Measurements from ENCODE around the gene YWHAE. TPM values are rescaled to one million over a fixed set of nuclear protein-coding genes. Genes with fewer than 3 reads are reported as not detected.

YWHAE gene
- total RNA-seq, 2 experiments from 2014 or later, result 267 to 646 TPM

DNA sequence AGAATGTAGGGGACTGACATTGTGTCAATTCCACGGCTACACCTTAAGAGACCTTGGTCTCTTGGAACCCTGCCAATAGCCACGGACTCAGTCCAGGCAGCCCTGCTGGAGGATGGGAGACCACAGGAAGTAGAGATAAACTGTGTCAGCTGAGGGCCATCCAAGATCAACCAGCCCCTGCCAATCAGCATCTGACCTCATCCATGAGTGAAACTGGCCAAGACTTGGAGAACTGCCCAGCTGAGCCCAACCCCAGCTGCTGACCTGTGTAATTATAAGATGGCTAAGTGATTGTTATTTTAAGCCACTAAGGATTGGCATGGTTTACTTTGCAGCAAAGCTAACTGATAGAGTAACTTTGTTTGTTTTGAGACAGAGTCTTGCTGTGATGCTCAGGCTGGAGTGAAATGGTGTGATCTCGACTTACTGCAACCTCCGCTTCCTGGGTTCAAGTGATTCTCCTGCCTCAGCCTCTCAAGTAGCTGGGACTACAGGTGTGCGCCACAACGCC lies 13.3 kb upstream of the YWHAE start:
- peaks cover 11% of the 10 kb centered on the region; the same call in 1 of the 2 replicates for H3K36me3 ChIP-seq (ENCODE audit: insufficient read depth, low read length)
- H2AFZ ChIP-seq (ENCODE audit: low read length), result no peak overlapping the region
- no peaks in the 10 kb centered on the region for H3K79me2 ChIP-seq (ENCODE audit: insufficient read depth, low read depth, low read length)
- CTCF ChIA-PET (ENCODE audit: unreplicated experiment), result no interaction called here
- intact Hi-C loops (cut with micrococcal nuclease; ENCODE audit: unreplicated experiment), result no loop called here
- no TSS peak for BruUV-seq (replicated peaks)
- no peaks in the 10 kb centered on the region for H3K9me2 ChIP-seq (ENCODE audit: insufficient read depth, low read length)
- no peak overlapping the region for H3K27ac ChIP-seq (ENCODE audit: low read depth, low read length, poor library complexity, severe bottlenecking)
- H3K4me3 ChIP-seq (ENCODE audit: low read depth, low read length, poor library complexity, severe bottlenecking), result no peak overlapping the region
- no peak for DNase-seq (ENCODE audit: low spot score)
- no peaks in the 10 kb centered on the region for H3K4me1 ChIP-seq (ENCODE audit: insufficient read depth, low read length, poor library complexity, severe bottlenecking)
- no peak for TF ChIP-seq EZH2phosphoT487 (IDR thresholded peaks at IDR 0.05; ENCODE audit: borderline replicate concordance, low read depth, low read length)
- TF ChIP-seq CTCF (conservative IDR thresholded peaks at IDR 0.05; ENCODE audit: low read length), result no peak
- H3K9me3 ChIP-seq (ENCODE audit: low read length), result no peaks in the 10 kb centered on the region
- H3K4me2 ChIP-seq (ENCODE audit: low read length), result no peak overlapping the region
- no peaks in the 10 kb centered on the region for H4K20me1 ChIP-seq (ENCODE audit: insufficient read depth, low read length)
- POLR2A ChIA-PET, result interaction anchor here (0.6 to 1.3 kb wide), 3 partner anchors 21 to 28 kb away, joined by 3 to 4 read pairs (median 4); no protein-coding TSS in a partner anchor

DNA sequence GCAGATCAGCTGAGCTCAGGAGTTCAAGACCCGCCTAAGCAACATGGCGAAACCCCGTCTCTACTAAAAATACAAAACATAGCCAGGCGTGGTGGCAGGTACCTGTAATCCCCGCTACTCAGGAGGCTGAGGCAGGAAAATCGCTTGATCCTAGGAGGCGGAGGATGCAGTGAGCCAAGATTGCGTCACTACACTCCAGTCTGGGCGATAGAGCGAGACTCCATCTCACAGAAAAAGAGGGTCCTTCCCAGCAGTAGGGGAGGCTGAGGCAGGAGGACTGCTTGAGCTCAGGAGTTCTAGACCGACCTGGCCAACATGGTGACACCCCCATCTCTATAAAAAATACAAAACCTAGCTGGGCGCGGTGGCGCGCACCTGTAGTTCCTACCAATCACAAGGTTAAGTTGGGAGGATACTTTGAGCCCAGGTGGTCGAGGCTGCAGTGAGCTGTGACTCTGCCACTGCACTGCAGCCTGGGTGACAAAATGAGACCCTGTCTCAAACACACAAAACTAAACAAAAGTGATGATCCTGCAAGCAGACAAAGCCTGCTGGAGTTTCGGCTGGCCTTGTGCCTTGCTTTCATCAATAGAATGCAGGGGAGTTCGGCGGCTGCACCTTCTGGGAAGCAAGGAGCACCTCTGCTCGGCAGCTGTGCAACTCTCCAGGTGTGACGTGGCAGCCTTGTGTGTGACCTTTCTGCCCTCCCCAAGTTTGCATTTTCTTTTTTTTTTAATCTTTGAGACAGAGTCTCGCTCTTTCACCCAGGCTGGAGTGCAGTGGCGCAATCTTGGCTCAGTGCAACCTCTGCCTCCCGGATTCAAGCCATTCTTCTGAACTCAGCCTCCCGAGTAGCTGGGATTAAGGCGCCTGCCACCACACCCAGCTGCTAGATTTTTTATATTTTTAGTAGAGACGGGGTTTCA lies 12.4 kb upstream of the YWHAE start:
- intact Hi-C loops (cut with micrococcal nuclease; ENCODE audit: unreplicated experiment), result no loop called here
- H3K4me1 ChIP-seq (ENCODE audit: insufficient read depth, low read length, poor library complexity, severe bottlenecking), result no peaks in the 10 kb centered on the region
- no peaks in the 10 kb centered on the region for H3K9me3 ChIP-seq (ENCODE audit: low read length)
- no peaks in the 10 kb centered on the region for H3K79me2 ChIP-seq (ENCODE audit: insufficient read depth, low read depth, low read length)
- H2AFZ ChIP-seq (ENCODE audit: low read length), result no peak overlapping the region
- TF ChIP-seq CTCF (conservative IDR thresholded peaks at IDR 0.05; ENCODE audit: low read length) (no peak), EZH2phosphoT487 (IDR thresholded peaks at IDR 0.05; ENCODE audit: borderline replicate concordance, low read depth, low read length) (no peak)
- peaks cover 5% of the 10 kb centered on the region; the same call in 1 of the 2 replicates for H3K36me3 ChIP-seq (ENCODE audit: insufficient read depth, low read length)
- ChIA-PET POLR2A (no interaction called here), CTCF (ENCODE audit: unreplicated experiment) (no interaction called here)
- H4K20me1 ChIP-seq (ENCODE audit: insufficient read depth, low read length), result no peaks in the 10 kb centered on the region
- no peak overlapping the region for H3K27ac ChIP-seq (ENCODE audit: low read depth, low read length, poor library complexity, severe bottlenecking)
- no peak overlapping the region for H3K4me3 ChIP-seq (ENCODE audit: low read depth, low read length, poor library complexity, severe bottlenecking)
- no peak for DNase-seq (ENCODE audit: low spot score)
- no peaks in the 10 kb centered on the region for H3K9me2 ChIP-seq (ENCODE audit: insufficient read depth, low read length)
- no TSS peak for BruUV-seq (replicated peaks)
- H3K4me2 ChIP-seq (ENCODE audit: low read length), result no peak overlapping the region

- Histone ChIP-seq H4K20me1 (ENCODE audit: insufficient read depth, low read length) (peaks cover 19% of the 10 kb centered on the region), H3K79me2 (ENCODE audit: insufficient read depth, low read depth, low read length) (peaks cover 27% of the 10 kb centered on the region), H2AFZ (ENCODE audit: low read length) (no peak overlapping the region), H3K27ac (ENCODE audit: low read depth, low read length, poor library complexity, severe bottlenecking) (no peak overlapping the region), H3K9me3 (ENCODE audit: low read length) (no peaks in the 10 kb centered on the region), H3K4me2 (ENCODE audit: low read length) (no peak overlapping the region), H3K4me3 (ENCODE audit: low read depth, low read length, poor library complexity, severe bottlenecking) (no peak overlapping the region), H3K4me1 (ENCODE audit: insufficient read depth, low read length, poor library complexity, severe bottlenecking) (peaks cover 18% of the 10 kb centered on the region), H3K36me3 (ENCODE audit: insufficient read depth, low read length) (peaks cover 21% of the 10 kb centered on the region), H3K9me2 (ENCODE audit: insufficient read depth, low read length) (no peaks in the 10 kb centered on the region)
- no peak for DNase-seq (ENCODE audit: low spot score)
- no TSS peak for BruUV-seq (replicated peaks)
- intact Hi-C loops (cut with micrococcal nuclease; ENCODE audit: unreplicated experiment), result no loop called here
- ChIA-PET CTCF (ENCODE audit: unreplicated experiment) (no interaction called here), POLR2A (interaction anchor here (0.6 to 0.7 kb wide), 3 partner anchors 145 to 1111 kb away, joined by 3 read pairs; no protein-coding TSS in a partner anchor)
- TF ChIP-seq EZH2phosphoT487 (IDR thresholded peaks at IDR 0.05; ENCODE audit: borderline replicate concordance, low read depth, low read length) (no peak), CTCF (conservative IDR thresholded peaks at IDR 0.05; ENCODE audit: low read length) (no peak)
Measured at GRCh38 chr17:1402262-1402586, 2.2 kb upstream of the YWHAE start.
